Neuronal stem cell (in vitro differentiated cells): ENCODE data around the gene CELF3.

Experiments used
- DNase-seq: peaks from one replicate; pipeline ENCODE4 v3.0.0-alpha.2; 2013; ENCODE audit warnings: low spot score
- H2AFZ ChIP-seq: one replicate; pipeline ENCODE4 v1.6.1; 2013; ENCODE audit warnings: mild to moderate bottlenecking, low read length, inconsistent platforms
- H2AK5ac ChIP-seq: 2 replicates; pipeline ENCODE4 v1.6.1; 2013; ENCODE audit warnings: low read depth, mild to moderate bottlenecking, inconsistent platforms, low read length, moderate library complexity, mixed read lengths
- H2BK120ac ChIP-seq: 2 replicates; pipeline ENCODE4 v1.6.1; 2013; ENCODE audit warnings: low read depth, mild to moderate bottlenecking, inconsistent platforms, low read length, moderate library complexity, mixed read lengths
- H2BK12ac ChIP-seq: one replicate; pipeline ENCODE4 v1.6.1; 2013; ENCODE audit warnings: low read length, inconsistent platforms
- H2BK15ac ChIP-seq: 2 replicates; pipeline ENCODE4 v1.6.1; 2013; ENCODE audit warnings: mild to moderate bottlenecking, low read length, inconsistent platforms, mixed read lengths
- H2BK5ac ChIP-seq: one replicate; pipeline ENCODE4 v1.6.1; 2013; ENCODE audit warnings: inconsistent platforms, mild to moderate bottlenecking, low read length, moderate library complexity
- H3K14ac ChIP-seq: one replicate; pipeline ENCODE4 v1.6.1; 2013; ENCODE audit warnings: low read length, inconsistent platforms
- H3K18ac ChIP-seq: 2 replicates; pipeline ENCODE4 v1.6.1; 2013; ENCODE audit warnings: low read length, inconsistent platforms
- H3K23ac ChIP-seq: 2 replicates; pipeline ENCODE4 v1.6.1; 2013; ENCODE audit warnings: low read depth, mild to moderate bottlenecking, mixed read lengths, low read length, inconsistent platforms; ENCODE audit not compliant: poor library complexity
- H3K27ac ChIP-seq: replicated peaks from 3 replicates; pipeline ENCODE4 v1.5.1; 2013; ENCODE audit warnings: low read length, inconsistent platforms
- H3K27me3 ChIP-seq, 3 experiments: 2 replicates each; pipeline ENCODE4 v1.6.1; 2013; ENCODE audit warnings: low read length in 3 of 3, mild to moderate bottlenecking in 2 of 3, inconsistent platforms in 1 of 3, low read depth in 1 of 3, mixed read lengths in 1 of 3, moderate library complexity in 1 of 3; ENCODE audit not compliant: control insufficient read depth in 3 of 3, insufficient read depth in 3 of 3
- H3K36me3 ChIP-seq, 2 donors: replicated peaks in 1 of 2; 2 replicates each; pipeline ENCODE4 v1.6.1; 2013; ENCODE audit warnings: low read length in 2 of 2; ENCODE audit not compliant: control insufficient read depth in 2 of 2, insufficient read depth in 2 of 2
- H3K4ac ChIP-seq: 2 replicates; pipeline ENCODE4 v1.6.1; 2013; ENCODE audit warnings: inconsistent platforms, mild to moderate bottlenecking, low read length, moderate library complexity
- H3K4me1 ChIP-seq, 2 donors: 1 replicate in 1 of 2; 2 replicates in 1 of 2; pipeline ENCODE4 v1.6.1; 2013; ENCODE audit warnings: low read length in 2 of 2, low read depth in 1 of 2; ENCODE audit not compliant: control insufficient read depth in 2 of 2, insufficient read depth in 1 of 2
- H3K4me2 ChIP-seq: one replicate; pipeline ENCODE4 v1.6.1; 2013; ENCODE audit warnings: mild to moderate bottlenecking, low read length, inconsistent platforms; ENCODE audit not compliant: insufficient read depth, poor library complexity, severe bottlenecking
- H3K4me3 ChIP-seq, 2 donors: 2 replicates each; pipeline ENCODE4 v1.5.1; 2013; ENCODE audit warnings: low read length in 2 of 2, mild to moderate bottlenecking in 2 of 2, inconsistent platforms in 1 of 2, moderate library complexity in 1 of 2
- H3K79me1 ChIP-seq: one replicate; pipeline ENCODE4 v1.6.1; 2013; ENCODE audit warnings: low read depth, mild to moderate bottlenecking, inconsistent platforms, low read length, moderate library complexity
- H3K9ac ChIP-seq: one replicate; pipeline ENCODE4 v1.6.1; 2013; ENCODE audit warnings: mild to moderate bottlenecking, low read depth, low read length, inconsistent platforms; ENCODE audit not compliant: poor library complexity
- H3K9me3 ChIP-seq, 2 donors: replicated peaks in 1 of 2; 2 replicates each; pipeline versions ENCODE3 to v1.6.1; 2013; ENCODE audit warnings: low read length in 2 of 2, mild to moderate bottlenecking in 2 of 2, inconsistent platforms in 1 of 2, low read depth in 1 of 2, mixed read lengths in 1 of 2, moderate library complexity in 1 of 2; ENCODE audit not compliant: control insufficient read depth in 2 of 2, insufficient read depth in 1 of 2
- H4K8ac ChIP-seq: one replicate; pipeline ENCODE4 v1.6.1; 2013; ENCODE audit warnings: low read depth, mild to moderate bottlenecking, inconsistent platforms, low read length, moderate library complexity
- H4K91ac ChIP-seq: one replicate; pipeline ENCODE4 v1.6.1; 2013; ENCODE audit warnings: low read length, low read depth, mild to moderate bottlenecking, inconsistent platforms; ENCODE audit not compliant: poor library complexity
- WGBS, 2 donors: extraction: QIAGEN DNeasy Blood & Tissue Kit; methylation state at CpG; one replicate each; pipeline ENCODE4 v1.1.7; 2013; ENCODE audit warnings: missing lambda C conversion rate in 2 of 2, mixed read lengths in 1 of 2; ENCODE audit not compliant: insufficient read length in 2 of 2, insufficient replicate concordance in 1 of 2; ENCODE audit errors: extremely low coverage in 2 of 2; 5-methylcytosine and 5-hydroxymethylcytosine counted together

CELF3 gene

DNA sequence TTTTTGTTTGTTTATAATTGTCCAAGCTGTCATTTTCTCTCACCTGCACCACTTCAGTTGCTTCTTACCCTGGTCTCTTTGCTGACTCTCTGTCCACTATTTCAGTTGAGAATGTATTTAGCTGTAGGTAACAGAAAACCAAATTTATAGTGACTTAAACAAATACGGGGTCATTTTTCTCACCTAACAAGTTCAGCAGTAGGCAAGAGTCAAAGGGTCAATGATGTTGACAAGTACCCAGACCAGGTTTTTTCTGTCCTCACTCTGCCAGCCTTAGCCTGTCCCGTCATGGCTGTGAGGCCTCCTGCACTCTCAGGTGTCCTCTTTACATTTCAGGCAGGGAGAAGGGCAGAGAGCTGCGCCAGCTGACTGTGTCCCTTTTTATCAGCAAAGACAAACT is 16.5 kb upstream of the CELF3 start:
- Histone ChIP-seq H3K4me3 (peak overlapping the region in 1 of 2 donors; percentile 55), H3K36me3 (no peaks in the 10 kb centered on the region)

DNA sequence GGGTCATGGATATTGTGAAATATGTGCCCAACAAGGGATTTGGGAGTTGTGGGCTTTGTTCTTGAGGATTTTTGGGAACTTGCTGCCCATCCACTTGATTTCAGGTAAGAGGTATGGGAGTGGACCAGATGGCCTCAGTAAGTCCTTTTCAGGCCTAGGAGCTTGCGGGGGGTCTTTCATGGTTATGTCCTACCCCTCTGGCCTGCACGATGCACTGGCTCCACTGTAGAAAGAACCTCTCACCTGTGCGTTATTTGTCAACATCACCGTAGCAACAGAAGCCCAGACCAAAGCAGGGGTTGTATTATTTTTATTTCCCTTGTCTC is 13.3 kb upstream of the CELF3 start:
- H2BK12ac ChIP-seq, result no peak overlapping the region
- no peak overlapping the region for H3K9ac ChIP-seq
- no peak overlapping the region for H4K91ac ChIP-seq
- no peaks in the 10 kb centered on the region for H3K79me1 ChIP-seq
- no peak overlapping the region for H4K8ac ChIP-seq
- no peak overlapping the region for H2AFZ ChIP-seq
- H3K4ac ChIP-seq, result no peak overlapping the region
- no peak overlapping the region for H2AK5ac ChIP-seq
- H3K18ac ChIP-seq, result no peak overlapping the region
- no peak overlapping the region for H3K4me2 ChIP-seq
- no peaks in the 10 kb centered on the region for H3K36me3 ChIP-seq
- H2BK15ac ChIP-seq, result no peak overlapping the region
- no peak overlapping the region for H2BK120ac ChIP-seq
- no peak overlapping the region for H2BK5ac ChIP-seq
- H3K27me3 ChIP-seq, result peaks cover 0 to 53% (median 0%) of the 10 kb centered on the region in 3 experiments
- no peak overlapping the region for H3K23ac ChIP-seq
- no peak overlapping the region for H3K14ac ChIP-seq
- WGBS, 2 donors, result no CpG with 5 or more reads among the region's 4 CpGs
- peaks cover 3 to 10% of the 10 kb centered on the region in 2 donors for H3K4me1 ChIP-seq
- H3K4me3 ChIP-seq, result no peak overlapping the region
- H3K9me3 ChIP-seq, result no peaks in the 10 kb centered on the region
- DNase-seq, result no peak
- H3K27ac ChIP-seq, result no peak overlapping the region

More for the DNA sequence above, 16.5 kb upstream of the CELF3 start:
- Histone ChIP-seq H2AFZ (no peak overlapping the region), H2AK5ac (no peak overlapping the region), H2BK120ac (no peak overlapping the region), H3K27me3 (peaks cover 0 to 24% (median 0%) of the 10 kb centered on the region in 3 experiments), H3K9me3 (peaks cover 9 to 11% of the 10 kb centered on the region in 2 donors), H3K27ac (no peak overlapping the region), H3K4me1 (peaks cover under 1 to 9% of the 10 kb centered on the region in 2 donors), H2BK15ac (no peak overlapping the region), H4K91ac (no peak overlapping the region), H2BK5ac (no peak overlapping the region), H2BK12ac (no peak overlapping the region), H3K4ac (no peak overlapping the region), H3K18ac (no peak overlapping the region), H3K79me1 (no peaks in the 10 kb centered on the region), H3K23ac (no peak overlapping the region), H4K8ac (no peak overlapping the region), H3K9ac (no peak overlapping the region), H3K14ac (no peak overlapping the region), H3K4me2 (no peak overlapping the region)
- DNase-seq, result no peak
- no CpG with 5 or more reads among the region's 3 CpGs for WGBS, 2 donors

- H3K27ac ChIP-seq, result no peak overlapping the region
- WGBS, 2 donors, result no CpG with 5 or more reads among the region's 10 CpGs
- no peak overlapping the region for H2BK5ac ChIP-seq
- H2BK120ac ChIP-seq, result no peak overlapping the region
- peaks cover 0 to 55% (median 0%) of the 10 kb centered on the region in 3 experiments for H3K27me3 ChIP-seq
- no peak overlapping the region for H3K4me3 ChIP-seq
- no peak overlapping the region for H2AK5ac ChIP-seq
- no peak overlapping the region for H3K4ac ChIP-seq
- H2BK15ac ChIP-seq, result no peak overlapping the region
- H2AFZ ChIP-seq, result no peak overlapping the region
- H3K79me1 ChIP-seq, result no peaks in the 10 kb centered on the region
- no peak overlapping the region for H3K23ac ChIP-seq
- H3K14ac ChIP-seq, result no peak overlapping the region
- no peaks in the 10 kb centered on the region for H3K9me3 ChIP-seq
- DNase-seq, result no peak
- no peak overlapping the region for H4K8ac ChIP-seq
- H4K91ac ChIP-seq, result no peak overlapping the region
- H3K36me3 ChIP-seq, result no peaks in the 10 kb centered on the region
- H3K9ac ChIP-seq, result no peak overlapping the region
- peak overlapping the region; percentile 19 for H3K18ac ChIP-seq
- H2BK12ac ChIP-seq, result no peak overlapping the region
- peaks cover 3 to 10% of the 10 kb centered on the region in 2 donors for H3K4me1 ChIP-seq
- no peak overlapping the region for H3K4me2 ChIP-seq
Measured at GRCh38 chr1:151729157-151729965, 12.8 kb upstream of the CELF3 start.

- no peak overlapping the region for H2BK15ac ChIP-seq
- H2AFZ ChIP-seq, result peak overlapping the region; percentile 51
- H3K27ac ChIP-seq, result no peak overlapping the region
- no CpG with 5 or more reads among the region's 19 CpGs for WGBS, 2 donors
- no peak overlapping the region for H2BK5ac ChIP-seq
- no peak overlapping the region for H3K9ac ChIP-seq
- peaks cover 3 to 10% of the 10 kb centered on the region in 2 donors for H3K4me1 ChIP-seq
- H3K23ac ChIP-seq, result no peak overlapping the region
- no peak overlapping the region for H3K14ac ChIP-seq
- H3K79me1 ChIP-seq, result no peaks in the 10 kb centered on the region
- no peaks in the 10 kb centered on the region for H3K9me3 ChIP-seq
- H3K4me2 ChIP-seq, result no peak overlapping the region
- no peak overlapping the region for H4K91ac ChIP-seq
- H3K18ac ChIP-seq, result no peak overlapping the region
- no peak overlapping the region for H2AK5ac ChIP-seq
- peaks cover 0 to 65% (median 0%) of the 10 kb centered on the region in 3 experiments for H3K27me3 ChIP-seq
- H3K4ac ChIP-seq, result no peak overlapping the region
- DNase-seq, result no peak
- no peak overlapping the region for H4K8ac ChIP-seq
- H3K36me3 ChIP-seq, result no peaks in the 10 kb centered on the region
- no peak overlapping the region for H2BK12ac ChIP-seq
- H2BK120ac ChIP-seq, result no peak overlapping the region
- H3K4me3 ChIP-seq, result no peak overlapping the region
Measured at GRCh38 chr1:151728151-151729054, 11.8 kb upstream of the CELF3 start.
